Activated CD4-positive, alpha-beta memory T cell treated with anti-CD3 and anti-CD28 coated beads for 36 hours (primary cell): Measurements from ENCODE around the gene ZFP28. TPM values are rescaled to one million over a fixed set of nuclear protein-coding genes. Genes with fewer than 3 reads are reported as not detected.
A peak's percentile ranks its signal among the peaks of the same experiment; 100 is the strongest.

Experiments used
- CTCF ChIA-PET: fragments of 350-600 bp; sonication (Branson Sonifier 250); formaldehyde crosslinking; loops from one replicate; lab custom pipeline; 2021; ENCODE audit warnings: antibody characterized with exemption, inconsistent platforms; lab: Charles Lee
- POLR2A ChIA-PET: fragments of 350-600 bp; sonication (Branson Sonifier 250); formaldehyde crosslinking; loops from one replicate; lab custom pipeline; 2021; ENCODE audit warnings: antibody characterized with exemption; lab: Charles Lee
- DNase-seq: peaks from one replicate; pipeline ENCODE4 v3.0.0-alpha.2; 2020
- H3K27ac Mint-ChIP-seq: one replicate; pipeline ENCODE4 v1.8.0; 2021; ENCODE audit warnings: mixed read lengths
- H3K27me3 Mint-ChIP-seq: one replicate; pipeline ENCODE4 v1.8.0; 2021; ENCODE audit warnings: mixed read lengths
- H3K36me3 Mint-ChIP-seq: one replicate; pipeline ENCODE4 v1.8.0; 2021; ENCODE audit warnings: mixed read lengths
- H3K4me1 Mint-ChIP-seq: one replicate; pipeline ENCODE4 v1.8.0; 2021; ENCODE audit warnings: low read depth, mixed read lengths
- H3K4me3 Mint-ChIP-seq: one replicate; pipeline ENCODE4 v1.8.0; 2021; ENCODE audit warnings: mild to moderate bottlenecking, mixed read lengths
- H3K9me3 Mint-ChIP-seq: one replicate; pipeline ENCODE4 v1.8.0; 2021; ENCODE audit warnings: mixed read lengths
- intact Hi-C: fragments of 100-400 bp; cut with micrococcal nuclease; formaldehyde crosslinking; loops from one replicate; pipeline ENCODE4 v1.15.1; 2023
- total RNA-seq, 2 experiments: library from RNA; stranded (reverse); gene quantifications; one replicate each; pipeline ENCODE4 v1.2.3, GENCODE V29; 2021

The ZFP28 gene
- total RNA-seq, 2 experiments from 2014 or later: 2.9 to 4.0 TPM

GRCh38 chr19:56566904-56567273 is 28.1 kb downstream of the ZFP28 start:
- H3K27ac Mint-ChIP-seq: peak overlapping the region; percentile 79
- DNase-seq: peak; percentile 64
- H3K4me3 Mint-ChIP-seq: peak overlapping the region; percentile 92
- H3K27me3 Mint-ChIP-seq: no peaks in the 10 kb centered on the region
- intact Hi-C loops: loop anchor here (2.0 kb wide), 1 partner anchor 164 kb away; no protein-coding TSS in a partner anchor
- ChIA-PET POLR2A (no interaction called here), CTCF (no interaction called here)
- peaks cover 79% of the 10 kb centered on the region for H3K9me3 Mint-ChIP-seq
- peaks cover 13% of the 10 kb centered on the region for H3K4me1 Mint-ChIP-seq
- peaks cover 70% of the 10 kb centered on the region for H3K36me3 Mint-ChIP-seq

- H3K27me3 Mint-ChIP-seq: no peaks in the 10 kb centered on the region
These were observed 28.7 kb downstream of the ZFP28 start, which contains the start of gene ZNF470 for GRCh38 chr19:56567274-56568120. ZNF470 (plus strand) TSS chr19:56567468; CDS start chr19:56570312, 2,844 bp downstream.

GRCh38 chr19:56572589-56572988 is 33.8 kb downstream of the ZFP28 start:
- H3K9me3 Mint-ChIP-seq: peaks cover 81% of the 10 kb centered on the region
- CTCF ChIA-PET: no interaction called here

More at GRCh38 chr19:56567274-56568120, 28.7 kb downstream of the ZFP28 start, which contains the start of gene ZNF470:
- peaks cover 13% of the 10 kb centered on the region for H3K4me1 Mint-ChIP-seq
- H3K4me3 Mint-ChIP-seq: peak within 1 kb of the TSS; percentile 92
- H3K36me3 Mint-ChIP-seq: peaks cover 71% of the 10 kb centered on the region
- peak within 1 kb of the TSS; percentile 79 for H3K27ac Mint-ChIP-seq
- peak; percentile 92 for DNase-seq
- intact Hi-C loops: loop anchor here (2.0 kb wide), 1 partner anchor 165 kb away; no protein-coding TSS in a partner anchor
- CTCF ChIA-PET: no interaction called here
- POLR2A ChIA-PET: no interaction called here
- peaks cover 76% of the 10 kb centered on the region for H3K9me3 Mint-ChIP-seq

GRCh38 chr19:56573914-56574313 is 35.2 kb downstream of the ZFP28 start:
- no peaks in the 10 kb centered on the region for H3K4me1 Mint-ChIP-seq
- DNase-seq: no peak
- intact Hi-C loops: no loop called here
- no peaks in the 10 kb centered on the region for H3K27me3 Mint-ChIP-seq
- ChIA-PET CTCF (no interaction called here), POLR2A (no interaction called here)
- H3K27ac Mint-ChIP-seq: no peak overlapping the region
- peaks cover 82% of the 10 kb centered on the region for H3K36me3 Mint-ChIP-seq
- H3K9me3 Mint-ChIP-seq: peaks cover 85% of the 10 kb centered on the region
- no peak overlapping the region for H3K4me3 Mint-ChIP-seq

More at GRCh38 chr19:56572589-56572988, 33.8 kb downstream of the ZFP28 start:
- Mint-ChIP-seq H3K27ac (no peak overlapping the region), H3K4me1 (peaks cover 9% of the 10 kb centered on the region), H3K4me3 (no peak overlapping the region), H3K27me3 (no peaks in the 10 kb centered on the region), H3K36me3 (peaks cover 85% of the 10 kb centered on the region)
- POLR2A ChIA-PET: no interaction called here
- intact Hi-C loops: no loop called here
- no peak for DNase-seq

- no peaks in the 10 kb centered on the region for H3K4me1 Mint-ChIP-seq
- CTCF ChIA-PET: no interaction called here
- H3K27me3 Mint-ChIP-seq: no peaks in the 10 kb centered on the region
- POLR2A ChIA-PET: no interaction called here
- intact Hi-C loops: no loop called here
- H3K9me3 Mint-ChIP-seq: peaks cover 92% of the 10 kb centered on the region
- H3K36me3 Mint-ChIP-seq: peaks cover 67% of the 10 kb centered on the region
- DNase-seq: no peak
- no peak overlapping the region for H3K4me3 Mint-ChIP-seq
- H3K27ac Mint-ChIP-seq: no peak overlapping the region
These were observed 39.2 kb downstream of the ZFP28 start for GRCh38 chr19:56577719-56578602.

- Mint-ChIP-seq H3K27me3 (no peaks in the 10 kb centered on the region), H3K36me3 (peaks cover 24% of the 10 kb centered on the region), H3K9me3 (peaks cover 38% of the 10 kb centered on the region), H3K4me1 (peaks cover 19% of the 10 kb centered on the region), H3K27ac (peak overlapping the region; percentile 13), H3K4me3 (peak overlapping the region; percentile 80)
- ChIA-PET CTCF (interaction anchor here (1.0 kb wide), 1 partner anchor 11 kb away, joined by 3 read pairs; no protein-coding TSS in a partner anchor), POLR2A (no interaction called here)
- intact Hi-C loops: no loop called here
- DNase-seq: no peak
These were observed 55.7 kb downstream of the ZFP28 start for GRCh38 chr19:56594446-56594782.

GRCh38 chr19:56594783-56595547 is 56.2 kb downstream of the ZFP28 start, which contains the start of gene ZNF71:
ZNF71 (plus strand) TSS chr19:56595302; CDS start chr19:56601559, 6,257 bp downstream.
- peaks cover 38% of the 10 kb centered on the region for H3K9me3 Mint-ChIP-seq
- H3K4me3 Mint-ChIP-seq: peak within 1 kb of the TSS; percentile 80
- peaks cover 19% of the 10 kb centered on the region for H3K4me1 Mint-ChIP-seq
- H3K36me3 Mint-ChIP-seq: peaks cover 25% of the 10 kb centered on the region
- CTCF ChIA-PET: interaction anchor here (1.0 kb wide), 1 partner anchor 10 kb away, joined by 3 read pairs; no protein-coding TSS in a partner anchor
- intact Hi-C loops: loop anchor here (1.0 to 5.0 kb wide), 2 partner anchors 57 to 193 kb away; partner anchors contain the start of genes ZFP28 and ZNF583
- H3K27ac Mint-ChIP-seq: peak within 1 kb of the TSS; percentile 39
- POLR2A ChIA-PET: interaction anchor here (0.7 kb wide), 1 partner anchor 31 kb away, joined by 3 read pairs; no protein-coding TSS in a partner anchor
- no peaks in the 10 kb centered on the region for H3K27me3 Mint-ChIP-seq
- peak; percentile 92 for DNase-seq

GRCh38 chr19:56595548-56595899 is 56.8 kb downstream of the ZFP28 start:
- Mint-ChIP-seq H3K4me1 (peaks cover 19% of the 10 kb centered on the region), H3K4me3 (peak overlapping the region; percentile 80), H3K27me3 (no peaks in the 10 kb centered on the region), H3K27ac (peak overlapping the region; percentile 39), H3K9me3 (peaks cover 40% of the 10 kb centered on the region), H3K36me3 (peaks cover 28% of the 10 kb centered on the region)
- no peak for DNase-seq
- ChIA-PET POLR2A (interaction anchor here (0.7 kb wide), 1 partner anchor 32 kb away, joined by 3 read pairs; no protein-coding TSS in a partner anchor), CTCF (interaction anchor here (1.0 kb wide), 1 partner anchor 9 kb away, joined by 3 read pairs; no protein-coding TSS in a partner anchor)
- intact Hi-C loops: loop anchor here (1.0 to 5.0 kb wide), 2 partner anchors 57 to 193 kb away; partner anchors contain the start of genes ZFP28 and ZNF583

GRCh38 chr19:56596676-56597075 is 57.9 kb downstream of the ZFP28 start:
- CTCF ChIA-PET: no interaction called here
- Mint-ChIP-seq H3K36me3 (peaks cover 37% of the 10 kb centered on the region), H3K4me3 (no peak overlapping the region), H3K27me3 (no peaks in the 10 kb centered on the region), H3K9me3 (peaks cover 45% of the 10 kb centered on the region), H3K4me1 (peaks cover 22% of the 10 kb centered on the region), H3K27ac (no peak overlapping the region)
- no peak for DNase-seq
- intact Hi-C loops: loop anchor here (5.0 kb wide), 1 partner anchor 194 kb away; the partner anchor contains the start of gene ZNF583
- POLR2A ChIA-PET: no interaction called here

GRCh38 chr19:56597696-56598095 is 58.9 kb downstream of the ZFP28 start:
- Mint-ChIP-seq H3K27me3 (no peaks in the 10 kb centered on the region), H3K4me3 (no peak overlapping the region), H3K27ac (no peak overlapping the region), H3K9me3 (peaks cover 47% of the 10 kb centered on the region), H3K4me1 (peaks cover 22% of the 10 kb centered on the region), H3K36me3 (peaks cover 48% of the 10 kb centered on the region)
- intact Hi-C loops: loop anchor here (5.0 kb wide), 1 partner anchor 195 kb away; the partner anchor contains the start of gene ZNF583
- DNase-seq: no peak
- ChIA-PET CTCF (no interaction called here), POLR2A (no interaction called here)

- CTCF ChIA-PET: no interaction called here
- POLR2A ChIA-PET: no interaction called here
- H3K36me3 Mint-ChIP-seq: peaks cover 82% of the 10 kb centered on the region
- no peak overlapping the region for H3K27ac Mint-ChIP-seq
- H3K9me3 Mint-ChIP-seq: peaks cover 66% of the 10 kb centered on the region
- H3K27me3 Mint-ChIP-seq: no peaks in the 10 kb centered on the region
- H3K4me3 Mint-ChIP-seq: no peak overlapping the region
- H3K4me1 Mint-ChIP-seq: peaks cover 7% of the 10 kb centered on the region
- intact Hi-C loops: no loop called here
- no peak for DNase-seq
These were observed 62.6 kb downstream of the ZFP28 start for GRCh38 chr19:56601375-56601774.
